ENCODE measurements around the gene ZSCAN4.

Gene ZSCAN4

GRCh38 chr19:57668635-57669034 is at the start of gene ZSCAN4:
Gene ZSCAN4 (plus strand): TSS chr19:57668935. CDS start chr19:57676146, 7,211 bp downstream.
- no peak for DNase-seq (ENCODE audit: low read depth)

- no peak for DNase-seq (ENCODE audit: low read depth)
Observed at GRCh38 chr19:57620673-57621348, 47.9 kb upstream of the ZSCAN4 start.

- DNase-seq (ENCODE audit: low read depth), result no peak
Observed at GRCh38 chr19:57623091-57623490, 45.6 kb upstream of the ZSCAN4 start.

- DNase-seq (ENCODE audit: low read depth), result peak; percentile 57
Observed at GRCh38 chr19:57632987-57633831, 35.5 kb upstream of the ZSCAN4 start, which contains the start of gene ZNF211. Gene ZNF211 (plus strand): TSS chr19:57633168. CDS start chr19:57633347, 179 bp downstream.

GRCh38 chr19:57633832-57634131 is 35.0 kb upstream of the ZSCAN4 start:
- no peak for DNase-seq (ENCODE audit: low read depth)

- no peak for DNase-seq (ENCODE audit: low read depth)
Observed at GRCh38 chr19:57637379-57637778, 31.4 kb upstream of the ZSCAN4 start.

GRCh38 chr19:57641715-57642234 is 27.0 kb upstream of the ZSCAN4 start:
- no peak for DNase-seq (ENCODE audit: low read depth)

- no peak for DNase-seq (ENCODE audit: low read depth)
Observed at GRCh38 chr19:57642396-57643046, 26.2 kb upstream of the ZSCAN4 start.

GRCh38 chr19:57643734-57644133 is 25.0 kb upstream of the ZSCAN4 start:
- DNase-seq (ENCODE audit: low read depth), result no peak

GRCh38 chr19:57648331-57649003 is 20.3 kb upstream of the ZSCAN4 start:
- no peak for DNase-seq (ENCODE audit: low read depth)

GRCh38 chr19:57651654-57651996 is 17.1 kb upstream of the ZSCAN4 start:
- no peak for DNase-seq (ENCODE audit: low read depth)

GRCh38 chr19:57653689-57654088 is 15.0 kb upstream of the ZSCAN4 start:
- DNase-seq (ENCODE audit: low read depth), result no peak

GRCh38 chr19:57655443-57655842 is 13.3 kb upstream of the ZSCAN4 start:
- no peak for DNase-seq (ENCODE audit: low read depth)

GRCh38 chr19:57656346-57656745 is 12.4 kb upstream of the ZSCAN4 start:
- no peak for DNase-seq (ENCODE audit: low read depth)

- DNase-seq (ENCODE audit: low read depth), result no peak
Observed at GRCh38 chr19:57664269-57665127, 4.2 kb upstream of the ZSCAN4 start.

- DNase-seq (ENCODE audit: low read depth), result no peak
Observed at GRCh38 chr19:57665261-57665806, 3.4 kb upstream of the ZSCAN4 start.

GRCh38 chr19:57667228-57667627 is 1.5 kb upstream of the ZSCAN4 start:
- DNase-seq (ENCODE audit: low read depth), result no peak

GRCh38 chr19:57671124-57671895 is 2.6 kb downstream of the ZSCAN4 start:
- DNase-seq (ENCODE audit: low read depth), result no peak

- DNase-seq (ENCODE audit: low read depth), result no peak
Observed at GRCh38 chr19:57672466-57672865, 3.7 kb downstream of the ZSCAN4 start.

- DNase-seq (ENCODE audit: low read depth), result no peak
Observed at GRCh38 chr19:57675881-57676280, 7.1 kb downstream of the ZSCAN4 start.

All from stimulated activated CD8-positive, alpha-beta memory T cell treated with anti-CD3 and anti-CD28 coated beads, Interleukin-7, amount 100 ng/mL, for 24 hours (primary cell).